Activated T-helper 2 cell treated with anti-CD3 and anti-CD28 coated beads, Interferon-gamma antibody, Interleukin-2, Interleukin-4, amounts not matched to agents 10 μg/mL and 5 μg/mL and 100 μg/mL, durations not matched to agents 14 hours and 24 hours and 36 hours (primary cell): ENCODE measurements around the gene BCO2. TPM values are rescaled to one million over a fixed set of nuclear protein-coding genes. Genes with fewer than 3 reads are reported as not detected.
"Not testable (repeated sequence)": the region's sequence is repeated elsewhere in the genome, so short reads cannot be mapped to it uniquely, and the experiment has no call there.

Experiments used
- DNase-seq: peaks from one replicate; pipeline ENCODE4 v3.0.0; 2021; ENCODE audit warnings: low spot score
- H3K27ac Mint-ChIP-seq: one replicate; pipeline ENCODE4 v1.8.0; 2021; ENCODE audit warnings: mixed read lengths
- H3K27me3 Mint-ChIP-seq: one replicate; pipeline ENCODE4 v1.8.0; 2021; ENCODE audit warnings: low read depth, mixed read lengths
- H3K36me3 Mint-ChIP-seq: one replicate; pipeline ENCODE4 v1.8.0; 2021; ENCODE audit warnings: low read depth, mixed read lengths
- H3K4me1 Mint-ChIP-seq: one replicate; pipeline ENCODE4 v1.8.0; 2021; ENCODE audit warnings: low read depth, mixed read lengths
- H3K4me3 Mint-ChIP-seq: one replicate; pipeline ENCODE4 v1.8.0; 2021; ENCODE audit warnings: low read depth, mild to moderate bottlenecking, moderate library complexity, mixed read lengths
- H3K9me3 Mint-ChIP-seq: one replicate; pipeline ENCODE4 v1.8.0; 2021; ENCODE audit warnings: mixed read lengths
- intact Hi-C: fragments of 100-400 bp; cut with micrococcal nuclease; formaldehyde crosslinking; loops from one replicate; pipeline ENCODE4 v1.15.1; 2023
- total RNA-seq: library from RNA; stranded (reverse); gene quantifications from 2 replicates; pipeline ENCODE4 v1.2.3, GENCODE V29; 2022

The BCO2 gene
- total RNA-seq, 1 donor from 2014 or later, result 1.2 TPM

- H3K4me1 Mint-ChIP-seq, result peaks cover 9% of the 10 kb centered on the region
- intact Hi-C loops, result no loop called here
Observed at GRCh38 chr11:112160091-112160848, 15.0 kb upstream of the BCO2 start.

GRCh38 chr11:112161012-112161411 lies 14.3 kb upstream of the BCO2 start:
- Mint-ChIP-seq H3K4me3 (no peak overlapping the region), H3K4me1 (peaks cover 9% of the 10 kb centered on the region), H3K27ac (no peak overlapping the region), H3K27me3 (peaks cover 10% of the 10 kb centered on the region), H3K9me3 (no peaks in the 10 kb centered on the region), H3K36me3 (no peaks in the 10 kb centered on the region)
- DNase-seq, result no peak
- intact Hi-C loops, result no loop called here

More at GRCh38 chr11:112160091-112160848, 15.0 kb upstream of the BCO2 start:
- Mint-ChIP-seq H3K27me3 (peaks cover 10% of the 10 kb centered on the region), H3K36me3 (no peaks in the 10 kb centered on the region), H3K4me3 (no peak overlapping the region), H3K27ac (no peak overlapping the region), H3K9me3 (no peaks in the 10 kb centered on the region)
- no peak for DNase-seq

- H3K9me3 Mint-ChIP-seq, H3K27ac Mint-ChIP-seq, H3K36me3 Mint-ChIP-seq, H3K4me3 Mint-ChIP-seq, DNase-seq, intact Hi-C loops, H3K4me1 Mint-ChIP-seq: not testable (repeated sequence)
- H3K27me3 Mint-ChIP-seq, result peaks cover 12% of the 10 kb centered on the region
Observed at GRCh38 chr11:112162200-112162599, 13.1 kb upstream of the BCO2 start.

- Mint-ChIP-seq H3K4me1 (peaks cover 4% of the 10 kb centered on the region), H3K27ac (no peak overlapping the region), H3K4me3 (no peak overlapping the region), H3K9me3 (no peaks in the 10 kb centered on the region), H3K36me3 (no peaks in the 10 kb centered on the region), H3K27me3 (peaks cover 12% of the 10 kb centered on the region)
- intact Hi-C loops, result no loop called here
- no peak for DNase-seq
Observed at GRCh38 chr11:112162761-112163546, 12.4 kb upstream of the BCO2 start.

GRCh38 chr11:112163875-112164685 lies 11.2 kb upstream of the BCO2 start, which contains the start of gene IL18:
Gene IL18, minus strand, starts transcription at chr11:112164094. Its CDS starts 9,041 bp downstream, at chr11:112155053.
- intact Hi-C loops, result no loop called here
- Mint-ChIP-seq H3K4me1 (peaks cover 4% of the 10 kb centered on the region), H3K36me3 (no peaks in the 10 kb centered on the region), H3K27ac (no peak within 1 kb of the TSS), H3K4me3 (peak within 1 kb of the TSS; percentile 68), H3K9me3 (no peaks in the 10 kb centered on the region), H3K27me3 (peaks cover 12% of the 10 kb centered on the region)
- DNase-seq, result no peak

GRCh38 chr11:112165049-112165448 lies 10.3 kb upstream of the BCO2 start:
- intact Hi-C loops, result no loop called here
- H3K36me3 Mint-ChIP-seq, result no peaks in the 10 kb centered on the region
- H3K4me1 Mint-ChIP-seq, result peaks cover 4% of the 10 kb centered on the region
- no peak overlapping the region for H3K4me3 Mint-ChIP-seq
- H3K9me3 Mint-ChIP-seq, result no peaks in the 10 kb centered on the region
- no peak for DNase-seq
- no peak overlapping the region for H3K27ac Mint-ChIP-seq
- H3K27me3 Mint-ChIP-seq, result peaks cover 12% of the 10 kb centered on the region

GRCh38 chr11:112166562-112166961 lies 8.8 kb upstream of the BCO2 start:
- H3K36me3 Mint-ChIP-seq, result no peaks in the 10 kb centered on the region
- no peak overlapping the region for H3K4me3 Mint-ChIP-seq
- no peak overlapping the region for H3K27ac Mint-ChIP-seq
- intact Hi-C loops, result no loop called here
- H3K9me3 Mint-ChIP-seq, result no peaks in the 10 kb centered on the region
- DNase-seq, result no peak
- peaks cover 4% of the 10 kb centered on the region for H3K4me1 Mint-ChIP-seq
- H3K27me3 Mint-ChIP-seq, result peaks cover 12% of the 10 kb centered on the region

- intact Hi-C loops, result no loop called here
- Mint-ChIP-seq H3K9me3 (no peaks in the 10 kb centered on the region), H3K27me3 (peaks cover 9% of the 10 kb centered on the region), H3K4me3 (no peak within 1 kb of the TSS), H3K4me1 (peaks cover 4% of the 10 kb centered on the region), H3K27ac (no peak within 1 kb of the TSS), H3K36me3 (no peaks in the 10 kb centered on the region)
- no peak for DNase-seq
Observed at GRCh38 chr11:112167145-112167544, 8.2 kb upstream of the BCO2 start, which contains the start of gene TEX12. Gene TEX12, plus strand, starts transcription at chr11:112167372. Its CDS starts 1,897 bp downstream, at chr11:112169269.

GRCh38 chr11:112172362-112172994 lies 2.8 kb upstream of the BCO2 start:
- H3K27me3 Mint-ChIP-seq, result peaks cover 12% of the 10 kb centered on the region
- H3K27ac Mint-ChIP-seq, result no peak overlapping the region
- intact Hi-C loops, result loop anchor here (10.0 kb wide), 1 partner anchor 238 kb away; the partner anchor contains the start of gene DIXDC1
- H3K9me3 Mint-ChIP-seq, result no peaks in the 10 kb centered on the region
- DNase-seq, result no peak
- H3K4me1 Mint-ChIP-seq, result peaks cover 8% of the 10 kb centered on the region
- H3K36me3 Mint-ChIP-seq, result no peaks in the 10 kb centered on the region
- H3K4me3 Mint-ChIP-seq, result no peak overlapping the region

GRCh38 chr11:112173152-112173551 lies 2.2 kb upstream of the BCO2 start:
- Mint-ChIP-seq H3K27ac (no peak overlapping the region), H3K4me1 (peaks cover 8% of the 10 kb centered on the region), H3K36me3 (no peaks in the 10 kb centered on the region), H3K27me3 (peaks cover 17% of the 10 kb centered on the region), H3K4me3 (no peak overlapping the region), H3K9me3 (no peaks in the 10 kb centered on the region)
- no peak for DNase-seq
- intact Hi-C loops, result loop anchor here (10.0 kb wide), 1 partner anchor 238 kb away; the partner anchor contains the start of gene DIXDC1

- H3K36me3 Mint-ChIP-seq, result no peaks in the 10 kb centered on the region
- peaks cover 8% of the 10 kb centered on the region for H3K4me1 Mint-ChIP-seq
- H3K9me3 Mint-ChIP-seq, result no peaks in the 10 kb centered on the region
- peak overlapping the region; percentile 5 for H3K4me3 Mint-ChIP-seq
- no peak overlapping the region for H3K27ac Mint-ChIP-seq
- H3K27me3 Mint-ChIP-seq, result peaks cover 29% of the 10 kb centered on the region
- no peak for DNase-seq
- intact Hi-C loops, result loop anchor here (2.0 to 10.0 kb wide), 3 partner anchors 61 to 298 kb away; partner anchors contain the start of genes CFAP68, DIXDC1 and FDXACB1
Observed at GRCh38 chr11:112175599-112175952, 264 bp downstream of the BCO2 start.

- Mint-ChIP-seq H3K36me3 (no peaks in the 10 kb centered on the region), H3K9me3 (no peaks in the 10 kb centered on the region), H3K4me1 (peaks cover 8% of the 10 kb centered on the region), H3K27me3 (peaks cover 29% of the 10 kb centered on the region), H3K27ac (no peak overlapping the region), H3K4me3 (no peak overlapping the region)
- DNase-seq, result no peak
- intact Hi-C loops, result loop anchor here (5.0 to 10.0 kb wide), 2 partner anchors 241 to 299 kb away; partner anchors contain the start of genes CFAP68, DIXDC1 and FDXACB1
Observed at GRCh38 chr11:112176077-112176476, 765 bp downstream of the BCO2 start.
